Cardiac septum (tissue), 1 donor: ENCODE measurements around the gene ABCC4. TPM values are rescaled to one million over a fixed set of nuclear protein-coding genes. Genes with fewer than 3 reads are reported as not detected.

Source experiments
- DNase-seq: peaks from one replicate; pipeline ENCODE4 v3.0.0-alpha.2; 2020; ENCODE audit warnings: low spot score
- intact Hi-C: fragments of 100-400 bp; cut with DNase I; formaldehyde crosslinking; loops from one replicate; pipeline ENCODE4 v1.14.0; 2022
- total RNA-seq: library from RNA; stranded (reverse); fragmentation: NEBNext Ultra II Directional; extraction: Animal tissue kit (Norgen Biotek cat#: 25700); gene quantifications from one replicate; pipeline ENCODE4 v1.2.1, GENCODE V29; 2021
- donor health status: DM: no; HTN: no; CAD: no.

The ABCC4 gene
- total RNA-seq, 1 donor from 2014 or later: 6.9 TPM

DNA sequence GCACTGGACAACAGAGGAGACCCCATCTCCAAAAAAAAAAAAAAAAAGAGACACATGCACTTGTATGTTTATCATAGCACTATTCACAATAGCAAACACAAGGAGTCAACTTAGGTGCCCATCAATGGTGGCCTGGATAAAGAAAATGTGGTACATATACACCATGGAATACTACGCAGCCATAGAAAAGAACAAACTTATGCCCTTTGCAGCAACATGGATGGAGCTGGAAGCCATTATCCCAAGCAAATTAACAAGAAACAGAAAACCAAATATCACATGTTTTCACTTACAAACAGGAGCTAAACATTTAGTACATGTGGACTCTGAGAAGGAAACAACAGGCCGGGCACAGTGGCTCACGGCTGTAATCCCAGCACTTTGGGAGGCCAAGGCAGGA lies 155.7 kb downstream of the ABCC4 start:
- intact Hi-C loops: no loop called here
- no peak for DNase-seq

DNA sequence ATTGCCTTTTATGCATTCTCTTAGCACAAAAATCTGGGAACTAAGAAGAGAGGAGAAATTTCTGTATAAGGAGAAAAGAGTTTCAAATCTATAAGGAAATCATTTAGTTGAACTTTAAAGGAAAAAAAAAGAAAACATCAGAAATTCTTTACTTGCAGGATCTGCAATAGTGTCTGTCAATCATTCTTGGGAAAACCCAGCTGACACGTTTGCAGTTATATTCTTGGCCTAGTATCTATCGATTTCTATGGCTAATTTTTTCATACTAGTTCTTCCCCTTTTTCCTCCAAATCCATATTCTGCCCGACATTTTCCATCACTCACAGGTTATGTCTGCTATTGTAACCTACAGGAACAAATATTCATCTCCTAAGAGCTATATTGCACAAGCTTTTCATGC lies 160.7 kb downstream of the ABCC4 start:
- intact Hi-C loops: no loop called here
- no peak for DNase-seq

DNA sequence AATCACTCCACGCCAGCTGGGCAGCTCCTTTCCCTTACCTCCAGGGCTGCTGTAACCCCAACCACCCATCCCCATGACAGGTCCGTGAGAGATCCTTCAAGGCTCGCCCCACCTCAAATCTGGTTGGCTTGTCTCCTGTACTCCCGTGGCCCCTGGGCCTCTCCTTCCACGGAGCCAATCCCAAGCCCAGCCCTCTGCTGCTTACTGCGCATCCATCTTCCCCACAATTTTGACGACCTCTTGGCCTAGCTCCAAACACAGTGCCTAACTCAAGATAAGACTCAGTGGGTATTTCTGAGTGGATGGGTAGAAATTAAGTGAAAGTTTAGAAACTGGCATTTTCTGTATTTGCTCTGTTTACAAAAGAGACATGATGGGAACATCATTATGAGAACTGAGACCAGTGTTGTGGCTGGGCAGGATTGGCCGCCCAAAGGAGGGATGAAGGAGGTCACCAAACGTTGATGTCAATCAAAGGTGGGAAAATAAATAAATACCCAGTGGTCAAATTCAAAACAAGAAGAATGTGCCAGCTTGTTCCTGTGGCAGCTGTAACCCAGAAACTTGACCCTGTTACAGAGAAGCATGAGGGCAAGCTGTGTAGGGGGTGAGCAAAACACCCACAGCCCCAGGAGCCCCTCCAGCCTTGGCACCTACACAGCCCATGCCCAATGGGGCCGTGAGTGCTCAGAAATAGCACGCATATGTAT lies 162.2 kb downstream of the ABCC4 start:
- DNase-seq: no peak

DNA sequence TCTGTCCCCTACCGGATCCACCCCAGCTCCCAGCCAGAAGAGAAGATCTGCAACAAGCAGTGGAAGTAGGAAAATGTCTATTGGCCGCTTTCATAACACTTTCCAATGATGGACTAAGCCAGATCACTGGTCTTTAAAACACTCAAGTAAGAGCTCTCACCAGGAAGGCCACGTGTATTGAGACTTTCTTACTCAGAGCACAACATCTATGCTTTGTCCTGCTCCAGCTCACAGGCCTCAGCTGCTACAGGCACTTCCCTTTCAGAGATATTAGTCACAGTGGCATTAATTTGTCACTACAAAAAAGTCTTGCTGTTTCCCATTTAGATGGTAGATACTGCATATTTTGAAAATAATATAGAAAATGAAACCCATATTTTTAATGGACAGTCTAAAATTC lies 164.2 kb downstream of the ABCC4 start:
- no peak for DNase-seq
- intact Hi-C loops: no loop called here

More for the DNA sequence above, 162.2 kb downstream of the ABCC4 start:
- intact Hi-C loops: no loop called here

DNA sequence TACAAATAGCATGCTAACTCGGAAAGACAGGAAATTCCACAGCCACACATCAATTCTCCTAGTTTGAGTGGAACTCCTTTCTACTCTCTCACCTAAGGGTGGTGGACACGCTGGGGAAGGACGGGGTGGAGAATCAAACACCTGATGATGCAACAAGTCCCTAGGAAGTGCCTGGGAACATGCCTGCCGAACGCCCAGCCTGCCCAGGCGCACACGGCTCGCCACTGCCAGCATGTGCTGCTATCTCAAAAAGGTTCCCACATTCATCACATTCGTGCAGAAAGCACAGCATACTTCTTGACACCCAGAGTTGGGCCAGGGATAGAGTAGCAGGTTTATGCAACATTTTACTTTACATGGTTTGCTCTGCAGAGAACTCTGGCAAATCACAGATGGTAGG lies 164.6 kb downstream of the ABCC4 start:
- no peak for DNase-seq
- intact Hi-C loops: no loop called here

DNA sequence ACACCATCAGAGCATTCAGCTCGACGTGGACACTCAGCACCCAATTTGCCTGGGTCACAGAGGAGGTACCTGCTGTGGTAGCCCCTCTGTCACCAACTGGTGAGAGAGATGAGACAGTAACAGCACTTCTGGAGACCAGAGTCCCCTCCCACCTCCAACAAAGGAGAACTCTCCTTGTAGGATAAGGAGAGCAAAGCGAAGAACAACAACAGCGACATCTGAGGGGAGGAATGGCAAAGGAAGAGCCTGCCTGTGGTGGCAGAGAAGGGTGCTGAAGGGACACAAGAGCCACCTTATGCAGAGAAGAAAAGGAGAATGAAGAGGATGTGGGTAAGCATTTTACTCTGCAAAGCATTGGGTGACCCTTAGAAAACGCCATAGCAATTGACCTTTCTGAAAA lies 167.8 kb downstream of the ABCC4 start:
- no peak for DNase-seq
- intact Hi-C loops: no loop called here

DNA sequence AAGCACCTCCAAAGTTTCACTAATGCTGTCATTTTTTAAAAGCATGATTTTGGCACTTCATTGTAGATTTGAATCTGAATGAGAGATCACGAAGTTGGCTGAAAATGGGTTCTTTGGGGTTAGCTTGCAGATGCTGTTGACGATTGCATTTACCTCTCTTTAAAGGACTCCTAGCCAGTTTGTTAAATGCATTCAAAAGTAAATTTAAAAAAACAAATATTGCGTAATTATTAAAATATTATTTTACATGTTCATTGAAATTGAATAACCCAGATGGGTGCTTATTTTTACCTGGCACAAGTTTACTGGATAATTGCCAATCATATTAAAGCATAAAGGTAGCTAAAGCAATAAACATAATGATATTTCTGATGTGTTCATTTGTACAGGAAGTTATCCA lies 172.2 kb downstream of the ABCC4 start:
- no peak for DNase-seq
- intact Hi-C loops: no loop called here

DNA sequence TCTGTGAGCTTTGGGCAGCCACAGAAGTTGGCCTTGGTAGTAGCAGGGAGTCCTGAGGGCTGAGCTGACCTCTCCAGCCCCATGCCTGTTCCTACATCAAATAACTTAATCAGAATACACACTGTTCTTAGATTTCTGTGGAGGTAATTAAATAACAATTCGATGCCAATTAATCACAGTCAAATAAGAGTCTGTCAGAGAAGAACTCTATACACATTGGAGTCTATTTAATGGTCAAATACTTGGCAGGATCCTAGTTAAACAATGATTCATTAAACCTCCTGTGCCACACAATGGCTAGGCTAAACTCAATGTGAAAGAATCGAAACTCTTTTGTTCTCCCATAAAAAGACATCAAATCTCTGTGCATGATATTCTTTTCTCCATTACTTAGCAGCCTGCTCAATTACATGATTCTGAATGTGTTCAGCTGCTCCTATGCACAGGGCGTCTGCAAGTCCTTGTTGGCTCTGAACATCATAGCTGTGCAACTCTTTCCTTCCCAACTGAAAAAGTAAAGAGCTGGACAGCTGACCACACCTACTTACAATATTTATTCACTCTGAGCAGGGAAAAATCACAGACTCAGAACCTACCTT lies 173.1 kb downstream of the ABCC4 start:
- intact Hi-C loops: no loop called here
- DNase-seq: no peak

DNA sequence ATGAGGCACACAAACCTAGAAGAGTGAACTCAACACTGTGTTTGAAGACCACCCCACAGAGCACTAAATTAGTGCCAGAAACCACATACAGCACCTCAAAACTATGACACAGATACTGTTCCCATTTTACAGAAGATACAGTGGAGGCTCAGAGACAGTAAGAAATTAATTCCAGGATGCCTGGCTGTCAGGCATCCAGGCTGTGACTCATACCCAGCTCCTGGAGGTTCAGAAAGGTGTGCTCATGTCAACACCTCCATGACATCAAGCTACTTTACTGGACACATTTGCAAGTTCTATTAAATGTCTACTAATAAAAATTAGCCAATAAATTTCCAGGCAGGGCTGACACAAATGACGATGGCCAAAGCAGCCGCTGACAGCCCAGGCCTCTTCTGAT lies 176.3 kb downstream of the ABCC4 start:
- no peak for DNase-seq
- intact Hi-C loops: no loop called here

DNA sequence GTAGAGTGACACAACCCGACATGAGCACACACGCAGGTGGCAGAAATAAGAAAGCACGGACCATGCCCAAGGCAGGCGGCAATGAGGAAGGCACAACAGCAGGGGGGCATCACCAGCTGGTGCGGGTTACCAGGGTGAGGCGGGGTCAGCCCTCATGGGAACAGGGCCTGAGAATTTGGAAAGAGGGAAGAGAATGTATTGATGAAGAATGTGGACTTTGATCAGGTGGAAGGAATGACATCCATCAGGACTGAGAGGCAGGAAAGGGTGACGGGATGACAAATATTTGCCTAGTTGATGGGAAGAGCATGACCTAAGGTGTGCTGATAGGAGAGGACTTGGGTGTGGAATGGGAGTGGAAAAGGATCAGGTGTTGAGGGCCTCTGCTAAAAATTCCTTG lies 177.5 kb downstream of the ABCC4 start:
- intact Hi-C loops: no loop called here
- DNase-seq: no peak

DNA sequence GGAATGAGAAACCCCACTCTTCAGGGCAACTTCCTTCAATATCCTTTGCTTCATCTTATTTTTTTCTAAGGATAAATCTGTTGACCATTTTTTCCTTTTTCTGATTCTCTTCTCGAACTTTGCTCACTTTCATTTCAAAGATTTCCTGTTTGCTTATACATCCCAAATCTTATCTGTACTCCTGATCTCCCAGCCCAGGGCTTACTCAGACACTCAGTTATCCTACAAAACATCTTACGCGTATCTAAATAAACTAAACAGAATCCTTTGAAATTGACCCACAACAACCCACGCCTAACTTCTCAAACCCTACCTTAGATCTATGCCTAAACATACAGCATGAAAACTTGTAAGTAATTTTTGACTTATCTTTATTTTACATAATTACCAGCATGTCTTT lies 179.2 kb downstream of the ABCC4 start:
- no peak for DNase-seq
- intact Hi-C loops: no loop called here

DNA sequence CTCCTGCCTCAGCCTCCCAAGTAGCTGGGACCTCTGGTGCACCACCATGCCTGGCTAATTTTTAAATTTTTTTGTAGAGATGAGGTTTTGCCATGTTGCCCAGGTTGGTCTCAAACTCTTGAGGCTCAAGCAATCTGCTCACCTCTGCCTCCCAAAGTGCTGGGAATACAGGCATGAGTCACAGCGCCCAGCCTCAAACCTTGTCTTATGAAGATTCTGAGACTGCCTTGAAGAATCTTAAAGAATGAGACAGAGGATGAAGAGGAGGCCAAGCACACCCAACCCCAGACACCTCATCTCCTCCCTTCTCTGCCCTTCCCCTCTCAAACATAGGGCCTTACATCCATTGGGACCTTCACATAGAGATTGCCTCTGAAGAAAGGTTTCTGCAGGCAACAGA lies 179.7 kb downstream of the ABCC4 start:
- no peak for DNase-seq
- intact Hi-C loops: no loop called here

DNA sequence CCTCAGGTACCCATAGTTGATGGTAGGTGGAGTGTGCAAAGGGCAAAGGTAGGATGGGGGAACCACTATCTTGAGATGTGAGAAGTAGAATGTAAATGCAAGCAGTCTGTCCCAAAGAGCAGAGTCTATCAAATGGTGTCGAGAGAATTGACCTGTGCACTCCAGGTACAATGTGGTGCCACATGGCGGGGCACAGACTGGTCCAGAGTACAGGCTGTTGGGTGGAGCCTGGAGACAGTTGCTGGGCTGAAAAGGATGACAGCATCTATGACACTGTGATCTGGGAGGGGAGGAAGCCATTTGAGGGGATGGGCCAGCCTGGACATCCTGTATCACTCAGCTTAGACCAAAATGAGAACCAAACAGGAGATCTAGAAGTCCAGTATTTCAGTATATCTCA lies 180.6 kb downstream of the ABCC4 start:
- DNase-seq: no peak
- intact Hi-C loops: no loop called here

DNA sequence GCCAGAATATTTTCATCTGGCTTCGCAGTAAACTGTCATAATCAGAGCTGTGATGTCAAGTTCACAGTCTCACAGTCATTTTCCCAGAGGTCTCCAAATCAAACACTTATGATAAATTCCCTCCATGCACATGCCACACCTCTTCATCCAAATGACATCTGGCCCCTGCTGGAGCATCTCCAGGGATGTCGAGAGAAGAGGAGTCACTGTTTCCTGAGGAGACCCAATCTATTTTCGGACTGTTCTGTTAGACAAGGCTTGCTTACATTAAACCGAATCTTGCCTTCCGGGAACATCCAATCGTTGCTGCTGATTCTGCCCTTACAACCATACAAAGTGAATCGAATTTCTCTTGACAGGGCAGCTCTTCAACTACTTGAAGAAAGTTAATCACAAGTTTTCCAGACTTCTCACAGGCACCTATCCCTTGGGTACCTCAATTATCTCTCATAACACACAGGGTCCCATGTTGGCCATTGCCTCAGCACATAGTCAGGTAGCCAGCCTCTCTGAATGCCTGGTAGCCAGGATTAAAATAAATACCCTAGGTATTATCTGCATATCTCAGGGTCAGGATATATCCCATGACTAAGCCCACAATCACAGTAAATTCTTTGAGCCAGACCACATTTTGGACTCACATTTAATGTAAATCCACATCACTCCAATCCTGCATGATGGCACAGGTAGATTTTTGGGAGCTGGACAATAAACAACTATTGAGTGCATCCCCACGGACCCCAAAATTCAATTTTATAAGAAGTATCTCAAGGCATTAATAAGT lies 182.5 kb downstream of the ABCC4 start:
- intact Hi-C loops: no loop called here
- DNase-seq: no peak

DNA sequence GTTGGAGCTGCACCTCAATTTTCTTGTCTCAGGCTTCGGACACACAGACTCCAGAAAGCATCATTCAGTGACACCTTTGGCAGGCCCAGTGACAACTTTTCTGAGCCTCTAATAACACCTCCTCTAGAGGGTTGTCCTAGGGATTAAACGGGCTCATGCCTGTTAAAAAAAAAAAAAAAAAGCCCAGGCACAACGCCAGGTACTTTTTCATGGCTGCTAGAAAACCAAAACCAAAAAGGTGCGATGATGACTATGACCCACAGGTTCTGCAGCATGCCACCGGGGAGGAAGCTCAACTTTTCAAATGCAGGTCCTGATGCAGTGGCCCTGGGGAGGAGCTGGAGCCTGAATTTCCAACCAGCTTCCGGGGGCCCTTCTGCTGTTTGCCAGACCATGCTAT lies 184.2 kb downstream of the ABCC4 start:
- DNase-seq: no peak
- intact Hi-C loops: no loop called here

DNA sequence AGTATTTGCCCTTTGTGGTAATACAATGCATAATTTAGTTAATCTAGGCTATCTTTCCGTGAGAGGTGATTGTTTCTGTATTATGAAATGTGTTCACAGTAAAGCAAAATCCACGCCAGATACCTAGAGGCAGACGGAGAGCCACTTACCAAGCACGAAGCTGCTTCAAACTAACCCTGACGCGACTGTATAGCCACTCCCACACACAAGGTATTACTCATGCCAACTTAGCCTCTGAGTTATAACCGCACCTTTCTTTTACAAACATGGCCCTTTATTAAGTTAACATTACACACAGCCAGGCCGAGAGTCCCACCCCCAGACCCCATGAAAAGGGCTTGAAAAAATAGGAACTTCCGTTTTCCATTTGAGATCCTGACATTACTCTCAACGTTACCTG lies 185.7 kb downstream of the ABCC4 start:
- intact Hi-C loops: no loop called here

DNA sequence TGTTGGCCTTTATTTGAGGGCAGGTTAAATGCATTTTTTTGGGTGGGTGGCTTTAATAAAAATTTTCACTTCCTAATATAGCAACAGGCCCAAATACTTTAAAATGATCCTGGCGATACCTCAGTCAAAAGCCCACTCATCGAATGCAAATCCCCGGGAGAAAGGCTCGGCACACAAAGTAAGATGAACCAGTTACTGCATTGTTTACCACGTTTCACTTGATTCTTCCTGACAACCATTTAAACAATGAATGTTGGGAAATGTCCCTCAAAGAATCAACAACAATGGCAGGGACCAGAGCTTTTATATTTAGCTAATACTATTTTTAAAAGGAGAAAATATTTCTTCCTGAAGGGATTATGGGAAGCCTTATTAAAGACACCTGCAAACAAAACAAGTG lies 187.7 kb downstream of the ABCC4 start:
- intact Hi-C loops: no loop called here
- no peak for DNase-seq

More for the DNA sequence above, 185.7 kb downstream of the ABCC4 start:
- no peak for DNase-seq

DNA sequence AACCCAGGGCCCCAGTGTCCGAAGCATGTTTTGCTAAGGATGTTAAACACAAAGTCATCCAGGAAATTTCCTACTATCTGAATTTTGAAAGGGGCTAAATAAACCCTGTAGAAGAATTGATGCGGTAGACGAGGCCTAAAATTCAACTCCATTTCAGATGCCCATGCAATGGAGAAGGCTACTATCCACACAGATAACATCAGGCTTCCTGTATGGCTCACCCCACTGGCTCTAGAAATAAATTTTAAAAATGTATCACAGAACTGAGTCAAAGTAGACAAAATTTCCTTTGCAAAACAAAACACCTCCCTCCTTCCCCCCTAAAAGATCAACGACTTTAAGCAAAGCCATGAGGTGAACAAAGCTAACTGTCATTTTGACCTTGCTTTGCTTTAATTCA lies 188.4 kb downstream of the ABCC4 start:
- no peak for DNase-seq
- intact Hi-C loops: no loop called here

DNA sequence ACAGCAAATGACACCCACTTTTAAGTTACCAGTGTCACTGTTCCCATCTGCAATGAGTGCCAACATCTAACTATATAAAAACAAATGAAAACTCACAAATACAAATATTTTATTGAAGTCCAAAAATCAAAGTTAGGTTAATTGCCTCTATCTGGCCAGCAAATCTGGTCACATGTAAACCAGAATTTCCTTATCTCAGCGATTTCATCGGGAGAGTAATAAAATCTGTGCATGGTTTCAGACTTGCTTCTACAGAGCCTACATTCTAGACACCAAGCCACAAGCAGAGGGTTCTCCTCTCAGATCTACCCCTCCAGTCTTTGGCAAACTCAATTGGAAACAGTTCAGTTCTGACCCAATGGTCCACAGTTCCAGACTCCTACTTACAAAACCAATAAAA lies 189.6 kb downstream of the ABCC4 start:
- intact Hi-C loops: no loop called here
- DNase-seq: no peak

DNA sequence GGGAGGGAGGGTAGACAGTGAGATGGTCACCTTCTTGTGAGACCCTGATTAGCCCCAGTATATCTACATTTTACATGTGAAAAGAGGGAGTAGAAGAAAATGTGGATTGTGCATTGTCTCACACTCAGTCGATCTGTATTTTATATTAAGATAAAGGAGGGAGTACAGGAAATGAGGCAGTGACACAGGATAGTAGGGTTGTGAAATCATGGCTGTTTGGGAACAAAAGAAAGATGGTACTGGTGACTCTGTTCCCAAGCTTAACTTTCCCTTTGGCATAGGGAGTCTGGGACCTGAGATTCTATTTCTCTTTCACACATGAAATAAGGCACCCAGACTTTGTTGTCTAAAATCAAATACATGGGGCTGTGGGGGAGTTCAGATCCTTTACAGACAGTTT lies 194.7 kb downstream of the ABCC4 start:
- no peak for DNase-seq
- intact Hi-C loops: no loop called here
